ENCODE data around the gene ULK4.
"Not testable (repeated sequence)": the region's sequence is repeated elsewhere in the genome, so short reads cannot be mapped to it uniquely, and the experiment has no call there.

The ULK4 gene

DNA sequence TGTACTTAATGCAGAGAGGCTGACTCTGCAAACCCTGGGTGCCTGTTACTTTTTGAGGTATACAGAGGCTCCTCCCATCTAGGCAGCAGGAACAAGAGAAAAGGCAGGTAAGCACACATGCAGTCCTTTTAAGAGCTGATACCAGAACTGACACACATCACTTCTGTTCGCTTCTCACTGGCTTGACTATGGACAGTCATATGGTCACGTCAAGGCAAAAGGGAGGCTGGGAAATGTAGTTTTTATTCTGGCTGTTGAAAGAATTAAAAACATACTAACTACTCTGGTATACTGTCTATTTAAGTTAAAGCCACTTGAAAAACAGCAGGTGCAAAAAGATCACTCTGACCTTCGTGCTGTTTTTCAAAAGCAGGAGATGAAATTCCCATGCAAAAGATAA, 544.3 kb downstream of the ULK4 start:
- no peak for DNase-seq

DNA sequence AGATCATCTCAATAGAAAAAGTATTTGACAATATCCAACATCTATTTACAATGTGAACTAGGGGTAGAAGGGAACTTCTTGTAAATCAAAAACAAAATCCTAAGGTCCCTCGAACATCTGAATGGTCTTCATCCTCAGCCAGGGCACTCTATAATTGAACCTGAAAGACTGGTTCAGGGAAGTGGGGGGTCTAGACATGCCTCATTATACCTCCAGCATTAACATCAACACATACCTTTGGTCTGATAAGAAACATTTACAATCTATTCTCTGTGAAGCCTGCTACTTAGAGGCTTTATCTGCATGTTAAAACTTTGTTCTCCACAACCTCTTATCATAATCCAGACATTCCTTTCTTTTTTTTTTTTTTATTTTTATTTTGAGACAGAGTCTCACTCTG, 550.8 kb downstream of the ULK4 start:
- no peak for DNase-seq

DNA sequence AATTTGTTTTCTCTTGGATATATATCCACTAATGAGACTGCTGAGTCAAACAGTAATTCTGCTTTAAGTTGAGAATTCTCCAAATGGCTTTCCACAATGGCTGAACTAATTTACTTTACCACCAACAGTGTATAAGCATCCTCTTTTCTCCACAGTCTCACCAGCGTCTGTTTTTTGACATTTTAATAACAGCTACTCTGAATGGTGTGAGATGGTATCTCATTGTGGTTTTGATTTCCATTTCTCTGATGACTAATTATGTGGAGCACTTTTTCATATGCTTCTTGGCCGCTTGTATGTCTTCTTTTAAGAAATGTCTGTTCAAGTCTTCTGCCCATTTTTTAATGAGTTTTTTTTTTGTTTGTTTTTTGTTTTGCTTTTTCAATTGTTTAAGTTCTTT, 556.4 kb downstream of the ULK4 start:
- no peak for DNase-seq

DNA sequence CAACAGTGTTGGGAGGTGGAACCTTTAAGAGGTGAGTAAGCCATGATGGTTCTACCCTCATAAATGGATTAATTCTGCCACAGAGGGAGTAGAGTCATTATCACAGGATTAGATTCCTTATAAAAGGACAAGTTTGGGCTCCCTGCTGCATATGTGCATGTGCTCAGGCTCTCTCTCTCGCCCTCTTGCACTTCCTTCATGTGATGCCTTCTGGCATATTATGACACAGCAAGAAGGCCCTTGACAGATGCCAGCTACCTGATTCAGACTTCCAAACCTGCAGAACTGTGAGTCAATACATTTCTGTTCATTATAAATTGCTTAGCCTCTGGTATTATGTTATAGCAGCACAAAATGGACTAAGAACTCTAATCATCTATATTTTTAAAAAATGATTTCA, 557.3 kb downstream of the ULK4 start:
- no peak for DNase-seq

DNA sequence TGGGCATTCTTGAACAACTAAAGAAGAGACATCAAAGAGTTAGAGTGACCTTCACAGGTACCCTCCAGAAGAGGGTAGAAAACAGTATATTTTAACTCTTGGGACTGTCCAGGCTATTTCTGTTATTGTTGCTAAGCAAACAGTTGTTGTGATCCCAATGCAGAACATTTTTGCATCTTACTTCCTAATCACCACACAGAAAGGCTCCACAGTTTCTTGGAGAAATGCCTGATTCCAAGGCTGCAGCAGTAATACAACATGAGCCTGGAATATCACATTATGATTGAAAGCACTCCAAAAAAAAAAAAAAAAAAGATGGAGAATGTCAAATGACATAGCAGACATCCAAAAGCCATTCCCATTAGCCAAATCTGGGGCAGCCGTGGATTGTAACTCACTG, 567.0 kb downstream of the ULK4 start:
- DNase-seq: no peak

DNA sequence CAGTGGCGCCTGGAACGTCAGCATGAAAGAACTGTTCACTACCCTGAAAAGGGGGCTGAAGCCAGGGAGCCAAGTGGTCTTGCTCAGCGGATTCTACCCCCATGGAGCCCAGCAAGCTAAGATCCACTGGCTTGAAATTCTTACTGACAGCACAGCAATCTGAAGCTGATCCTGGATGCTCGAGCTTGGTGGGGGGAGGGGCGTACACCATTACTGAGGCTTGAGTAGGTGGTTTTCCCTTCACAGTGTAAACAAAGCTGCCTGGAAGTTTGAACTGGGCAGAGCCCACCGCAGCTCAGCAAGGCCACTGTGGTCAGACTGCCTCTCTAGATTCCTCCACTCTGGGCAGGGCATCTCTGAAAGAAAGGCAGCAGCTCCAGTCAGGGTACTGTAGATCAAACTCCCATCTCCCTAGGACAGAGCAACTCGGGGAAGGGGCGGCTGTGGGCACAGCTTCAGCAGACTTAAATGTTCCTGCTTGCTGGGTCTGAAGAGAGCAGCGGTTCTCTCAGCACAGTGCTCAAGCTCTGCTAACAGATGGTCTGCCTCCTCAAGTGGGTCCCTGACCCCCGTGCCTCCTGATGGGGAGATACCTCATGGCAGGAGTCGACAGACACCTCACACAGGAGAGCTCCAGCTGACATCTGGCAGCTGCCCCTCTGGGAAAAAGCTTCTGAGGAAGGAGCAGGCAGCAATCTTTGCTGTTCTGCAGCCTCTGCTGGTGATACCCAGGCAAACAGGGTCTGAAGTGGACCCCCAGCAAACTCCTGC, 591.0 kb downstream of the ULK4 start:
- not testable (repeated sequence) for DNase-seq

DNA sequence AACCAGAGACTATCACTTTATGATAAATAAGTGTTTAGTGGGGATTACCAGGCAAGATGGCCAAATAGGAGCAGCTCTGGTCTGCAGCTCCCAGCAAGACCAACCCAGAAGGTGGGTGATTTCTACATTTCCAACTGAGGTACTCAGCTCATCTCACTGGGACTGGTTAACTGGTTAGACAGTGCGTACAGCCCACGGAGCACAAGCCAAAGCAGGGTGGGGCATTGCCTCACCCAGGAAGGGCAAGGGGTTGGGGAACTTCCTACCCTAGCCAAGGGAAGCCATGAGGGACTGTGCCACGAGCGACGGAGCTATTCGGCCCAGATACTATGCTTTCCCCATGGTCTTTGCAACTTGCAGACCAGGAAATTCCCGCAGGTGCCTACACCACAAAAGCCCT, 591.6 kb downstream of the ULK4 start:
- DNase-seq: no peak

DNA sequence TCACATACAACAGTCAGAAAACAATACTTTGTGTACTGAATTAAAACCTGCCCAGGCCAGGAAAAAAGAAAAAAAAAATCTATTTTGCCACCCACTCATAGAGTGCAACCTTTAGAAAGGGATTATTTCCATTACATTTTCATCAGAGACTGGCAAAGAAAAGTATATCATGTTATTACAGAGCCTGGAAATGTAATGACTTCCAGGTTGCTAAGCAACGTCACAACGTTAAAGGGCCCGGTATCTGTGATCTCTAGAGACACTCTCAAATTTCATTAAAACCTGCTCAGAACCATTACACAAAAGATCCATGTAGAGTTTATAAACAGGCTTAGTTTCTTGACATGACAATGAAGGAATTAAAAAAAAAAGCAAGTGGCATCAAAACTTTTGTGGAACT, 592.1 kb downstream of the ULK4 start:
- no peak for DNase-seq

DNA sequence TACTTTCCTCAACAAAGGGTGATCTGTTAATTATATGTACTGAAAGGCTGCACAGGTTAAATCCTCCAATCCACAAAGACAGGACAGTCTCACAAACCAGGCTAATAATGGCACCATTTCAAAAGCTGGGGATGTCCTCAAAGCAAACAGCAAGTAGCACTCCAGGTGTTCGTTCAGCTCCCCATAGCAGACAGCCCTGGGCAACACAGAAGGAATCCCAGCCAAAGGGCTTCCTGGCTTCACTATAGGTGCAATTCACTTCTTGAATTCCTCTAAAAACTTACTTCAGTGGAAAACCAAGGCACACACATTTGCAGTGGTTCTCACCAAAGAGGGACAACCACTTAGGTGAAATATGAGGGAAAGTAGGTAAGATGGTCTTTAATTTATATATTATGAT, 595.9 kb downstream of the ULK4 start:
- no peak for DNase-seq

DNA sequence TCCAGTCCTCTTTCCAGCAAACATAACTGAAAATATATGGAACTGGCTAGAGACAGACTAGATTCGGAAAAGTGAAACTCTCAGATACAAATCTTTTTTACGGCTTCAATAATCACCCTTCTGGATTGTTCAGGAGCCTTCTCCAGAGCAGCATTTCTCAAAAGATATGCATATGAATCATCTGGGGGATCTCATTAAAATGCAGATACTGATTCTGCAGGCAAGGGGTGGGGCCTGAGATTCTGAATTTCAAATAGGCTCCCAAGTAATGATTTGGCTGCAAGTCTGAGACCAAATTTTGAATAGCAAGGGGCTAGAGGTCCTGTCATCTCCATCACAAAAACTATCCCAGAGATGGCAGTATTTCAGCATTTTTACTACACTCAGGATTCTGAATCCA, 597.2 kb downstream of the ULK4 start:
- no peak for DNase-seq

DNA sequence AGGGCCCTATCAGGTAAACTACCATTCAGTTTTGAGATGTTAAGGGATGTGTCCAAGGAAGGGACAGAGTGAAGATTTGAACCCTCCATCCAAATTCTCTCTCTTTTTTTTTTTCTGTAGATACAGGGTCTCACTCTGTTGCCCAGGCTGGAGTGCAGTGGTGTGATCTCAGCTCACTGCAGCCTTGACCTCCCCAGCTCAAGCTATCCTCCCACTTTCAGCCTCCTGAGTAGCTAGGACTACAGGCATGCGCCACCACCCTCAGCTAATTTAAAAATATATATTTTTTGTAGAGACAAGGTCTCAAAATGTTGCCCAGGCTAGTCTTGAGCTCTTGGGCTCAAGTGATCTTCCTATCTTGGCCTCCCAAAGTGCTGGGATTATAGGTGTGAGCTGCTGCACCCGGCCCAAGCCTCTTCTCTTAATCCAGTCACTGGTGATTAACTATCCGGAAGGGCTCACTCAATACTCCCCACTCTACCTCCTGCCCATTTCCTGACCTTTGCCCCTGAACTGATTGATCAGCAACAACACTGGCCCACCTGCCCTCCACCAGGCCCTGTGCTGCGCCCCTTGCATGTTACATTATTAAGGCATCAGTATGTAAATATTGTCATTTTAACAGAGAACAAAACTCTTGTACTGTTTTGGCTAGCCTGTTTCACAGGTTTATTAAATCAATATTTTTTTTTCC, 597.9 kb downstream of the ULK4 start:
- DNase-seq: no peak

DNA sequence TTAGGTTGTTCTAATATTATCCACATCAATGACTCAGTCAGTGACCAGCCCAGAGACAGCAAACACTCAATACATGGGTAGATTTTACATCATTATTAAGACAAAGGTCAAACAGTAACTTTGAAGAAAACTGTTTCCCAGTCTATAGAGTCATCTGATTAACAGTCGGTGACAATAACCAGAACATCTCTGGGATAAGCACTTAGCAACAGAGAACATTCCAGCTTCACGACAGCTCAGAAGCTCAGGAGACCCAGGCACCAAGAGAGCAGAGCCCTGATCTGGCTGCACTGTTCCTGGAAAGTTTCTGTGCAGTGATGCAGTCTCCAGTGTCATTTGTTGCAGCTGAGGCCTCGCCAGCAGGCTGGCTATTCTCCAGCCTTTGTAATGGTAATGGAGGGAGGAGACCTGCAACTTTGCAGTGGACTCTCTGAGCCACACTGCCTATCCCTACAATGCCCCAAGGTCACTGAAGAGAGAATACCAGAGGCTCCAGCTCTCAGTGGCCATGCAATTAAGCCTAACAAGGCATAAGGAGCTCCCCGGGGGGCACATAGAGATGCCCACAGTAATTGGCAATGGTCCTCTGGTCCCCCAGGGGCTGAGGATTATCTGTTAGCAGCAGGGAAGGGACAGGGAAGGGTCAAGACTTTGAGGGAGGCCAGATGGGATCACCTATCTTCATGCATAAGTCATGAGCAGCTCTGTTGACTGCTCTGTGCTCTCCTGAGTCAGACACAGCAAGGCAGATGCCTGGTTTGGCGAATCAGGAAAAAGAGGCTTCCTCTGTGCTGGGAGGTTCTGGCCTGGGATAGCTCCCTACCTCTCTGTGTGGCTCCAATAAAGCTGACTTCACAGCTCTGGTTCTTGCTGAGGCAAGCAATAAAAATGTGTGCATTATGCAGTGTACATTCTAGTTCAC, 599.0 kb downstream of the ULK4 start:
- no peak for DNase-seq

DNA sequence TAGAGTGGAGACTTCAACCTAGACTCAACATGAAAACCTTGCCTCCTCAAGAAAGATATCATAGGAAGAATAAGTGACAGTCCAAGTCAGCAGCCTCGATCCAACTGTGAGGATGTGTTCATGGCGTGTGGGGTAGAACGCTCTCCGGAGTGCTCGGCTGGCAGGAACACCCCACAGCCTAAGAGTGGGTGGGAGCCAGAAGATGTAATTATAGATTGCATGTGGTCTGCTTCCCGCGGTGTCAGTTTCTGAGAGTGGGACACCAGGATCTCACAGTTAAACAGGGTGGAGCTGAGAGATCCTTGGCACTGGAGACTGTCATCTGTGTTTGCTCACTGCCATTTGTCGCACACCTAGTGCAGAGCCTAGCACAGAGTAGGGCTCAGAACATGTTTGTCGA, 604.6 kb downstream of the ULK4 start:
- DNase-seq: no peak

DNA sequence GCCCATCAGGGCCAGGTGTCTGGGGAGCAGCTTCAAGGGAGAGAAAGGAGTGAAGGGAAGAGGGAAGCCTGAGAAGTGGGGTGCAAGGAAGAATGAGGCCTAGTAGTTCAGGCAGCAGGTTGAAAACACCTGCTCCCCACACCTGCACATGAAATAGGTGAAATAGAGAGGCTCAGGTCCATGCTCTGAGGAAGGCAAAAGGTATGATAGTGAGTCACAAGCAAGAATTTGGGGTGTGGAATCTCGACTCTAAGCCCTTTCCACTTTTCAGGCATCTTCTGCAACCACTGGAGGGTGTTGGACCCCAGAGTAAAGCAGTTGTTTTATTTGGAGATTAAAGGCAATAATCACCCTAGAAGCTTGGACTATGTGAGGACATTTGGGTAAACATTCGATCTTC, 605.1 kb downstream of the ULK4 start:
- DNase-seq: no peak

DNA sequence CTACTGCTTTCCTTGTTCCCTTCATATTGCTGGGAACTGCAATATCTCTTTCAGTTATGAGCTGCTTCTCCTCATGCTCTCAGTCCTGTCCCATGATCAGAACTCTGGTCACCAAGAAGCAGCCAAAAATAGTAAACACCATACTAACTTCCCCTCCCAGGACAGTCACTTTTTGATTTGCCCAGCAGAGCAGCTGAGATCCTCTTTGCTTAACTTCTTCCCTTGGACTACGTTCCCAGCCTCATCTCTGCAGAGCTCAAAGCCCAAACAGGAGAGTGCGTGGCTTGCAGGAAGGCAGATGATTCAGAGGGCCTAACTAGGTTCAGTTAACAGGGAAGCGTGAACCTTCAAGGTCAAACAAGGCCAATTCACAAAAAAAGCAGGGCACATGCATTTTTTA, 609.4 kb downstream of the ULK4 start:
- no peak for DNase-seq

DNA sequence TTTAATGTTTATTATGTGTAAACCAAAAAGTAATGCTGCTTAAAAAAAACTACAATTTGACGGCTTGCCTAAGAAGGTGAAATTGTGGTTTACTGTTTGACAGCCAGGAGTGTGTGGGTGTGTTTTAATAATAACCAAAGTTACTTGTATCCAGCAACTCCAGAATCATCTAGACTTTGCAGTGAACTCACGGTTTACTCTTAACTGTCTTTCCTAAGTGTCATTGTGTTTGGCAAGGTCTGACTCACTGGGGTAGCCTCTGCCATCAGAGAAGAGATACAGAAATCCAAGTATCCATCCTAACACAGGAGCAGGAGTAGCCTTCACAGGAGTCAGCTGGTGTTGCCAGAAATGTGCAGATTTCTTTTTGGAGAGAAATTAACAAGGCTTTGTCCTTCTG, 611.5 kb downstream of the ULK4 start:
- no peak for DNase-seq

DNA sequence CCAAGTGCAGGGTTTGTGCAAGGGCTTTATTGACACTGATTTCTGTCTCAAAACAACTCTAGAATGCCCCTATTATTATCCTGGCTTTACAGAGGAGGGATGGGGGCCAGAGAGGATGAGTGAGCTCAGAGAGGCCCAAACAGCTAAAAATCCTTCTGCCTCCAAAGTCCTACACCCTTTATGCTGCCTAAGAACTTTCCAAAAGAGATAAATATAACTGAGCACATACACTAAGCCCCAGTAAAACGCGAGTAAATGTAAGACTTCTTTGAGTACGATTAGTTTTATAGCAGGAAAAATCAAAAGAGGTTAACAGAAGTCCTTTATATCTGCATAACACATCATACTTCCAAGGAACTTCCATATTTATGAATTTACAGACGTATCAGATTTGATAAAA, 613.5 kb downstream of the ULK4 start:
- no peak for DNase-seq

DNA sequence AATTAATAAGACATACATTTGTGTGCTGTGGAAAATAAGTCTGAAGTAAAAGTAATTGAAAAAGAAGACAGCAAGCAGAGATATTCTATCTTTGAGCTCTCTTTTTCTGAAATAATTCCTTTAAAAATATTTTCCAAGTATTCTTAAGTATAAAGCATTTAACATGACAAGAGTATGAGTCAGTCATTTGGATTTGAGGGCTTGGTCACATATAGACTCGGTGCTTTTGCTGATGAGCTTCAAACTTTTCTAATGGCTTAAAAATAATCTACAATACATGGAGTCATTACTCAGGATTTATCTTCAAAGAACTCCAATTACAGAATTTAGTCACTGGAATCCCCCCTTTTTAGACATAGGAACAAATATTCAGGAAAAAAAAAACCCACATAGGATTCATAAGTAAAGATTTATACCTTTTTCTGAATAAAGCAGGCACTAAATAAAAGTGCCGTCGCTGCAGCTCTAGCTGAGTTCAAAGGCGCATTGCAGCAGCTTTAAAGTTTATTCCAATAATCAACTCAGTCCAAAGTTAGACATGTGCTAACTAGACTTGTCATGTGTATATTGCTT, 615.1 kb downstream of the ULK4 start:
- no peak for DNase-seq

DNA sequence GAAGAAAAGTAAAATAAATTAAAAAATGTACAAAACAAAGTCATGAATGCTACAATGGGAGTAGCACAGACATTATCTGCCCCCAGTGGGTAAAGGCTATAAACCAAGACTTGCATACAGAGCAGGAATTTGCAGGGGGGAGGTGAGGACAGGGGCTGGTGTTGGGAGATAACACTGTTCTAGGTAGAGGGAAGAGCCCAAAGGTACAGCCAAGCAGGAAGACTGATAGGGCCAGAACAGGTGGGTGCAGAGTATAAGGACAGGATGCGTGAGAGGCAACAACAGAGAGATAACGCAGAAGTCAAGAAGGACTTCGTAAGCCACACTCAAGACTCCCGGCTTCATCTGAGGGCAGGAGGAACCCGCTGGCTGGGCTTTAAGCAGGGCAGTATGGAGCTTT, 616.1 kb downstream of the ULK4 start:
- no peak for DNase-seq

DNA sequence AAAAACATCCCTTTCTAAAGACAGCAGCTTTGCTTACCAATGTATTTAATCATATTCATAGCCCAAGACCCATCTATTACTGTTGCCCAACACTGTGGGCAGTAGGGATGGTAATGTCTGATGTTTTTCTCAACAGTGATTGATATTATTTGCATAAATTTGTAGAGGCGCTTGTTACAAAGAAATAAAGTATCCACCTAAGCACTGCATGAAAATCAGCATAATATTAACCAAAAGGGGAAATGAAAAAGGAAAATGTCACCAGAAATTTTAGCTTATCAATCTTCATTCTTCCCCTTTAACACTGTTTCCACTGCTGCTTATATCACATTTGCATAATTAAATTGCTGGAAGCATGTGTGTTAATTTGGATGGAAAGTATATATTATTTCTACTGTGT, 622.1 kb downstream of the ULK4 start:
- no peak for DNase-seq

DNA sequence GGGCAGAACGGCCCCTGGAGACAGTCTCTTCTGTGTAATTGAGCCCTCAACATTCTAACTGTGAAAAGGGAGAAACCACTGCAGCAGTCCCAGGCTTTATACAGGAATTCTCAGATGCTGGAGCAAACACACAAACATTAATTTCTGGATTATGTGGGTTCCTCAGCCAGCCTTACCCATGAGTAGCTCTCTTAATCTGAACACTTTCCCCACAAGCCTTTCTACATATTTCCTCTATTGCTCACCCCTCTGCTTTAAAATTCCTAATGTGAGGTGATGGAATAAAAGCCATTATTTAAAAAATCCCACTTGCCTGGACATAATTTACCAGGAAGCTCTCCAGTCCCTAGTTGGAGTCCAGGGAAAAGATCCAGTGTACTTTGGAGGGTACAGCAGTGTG, 623.6 kb downstream of the ULK4 start:
- no peak for DNase-seq

DNA sequence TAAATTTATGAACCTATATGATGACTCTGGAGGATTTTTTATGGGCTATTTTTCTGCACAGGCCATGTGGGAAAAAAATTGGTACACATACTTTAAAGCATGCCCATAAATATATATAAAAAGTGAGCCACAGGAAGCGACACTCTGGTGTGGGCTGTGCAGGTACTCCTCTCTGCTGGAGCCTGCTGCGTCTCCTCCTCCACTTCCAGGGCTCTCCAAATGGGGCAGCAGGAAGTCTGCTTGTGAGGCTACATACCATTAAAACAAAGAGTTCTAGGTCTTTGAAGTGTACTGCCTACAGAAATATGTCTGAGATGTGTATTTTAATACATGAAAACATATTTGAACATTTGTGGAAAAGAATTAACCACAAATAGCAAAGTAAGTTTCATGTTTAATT, 627.5 kb downstream of the ULK4 start:
- DNase-seq: no peak

DNA sequence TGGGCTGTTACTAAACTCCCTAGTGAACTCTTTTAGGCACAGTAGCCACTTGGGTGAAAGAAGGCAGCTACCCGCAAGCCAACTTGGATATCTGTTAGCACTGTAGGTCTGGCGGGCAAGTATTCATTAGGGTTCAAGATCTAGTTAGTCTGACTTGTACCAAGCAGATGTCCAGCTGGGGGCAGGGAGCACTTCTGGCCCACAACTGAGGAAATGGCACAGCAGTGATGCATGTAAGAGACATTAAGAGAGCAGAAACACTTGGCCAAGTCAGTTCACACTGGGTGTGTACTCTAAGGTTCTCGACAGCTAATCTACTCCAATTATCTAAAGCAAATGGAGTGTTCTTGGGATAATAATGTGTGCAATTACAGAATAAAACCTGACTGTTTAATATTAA, 630.9 kb downstream of the ULK4 start:
- DNase-seq: no peak

Data from stimulated activated CD4-positive, alpha-beta T cell treated with anti-CD3 and anti-CD28 coated beads, Interleukin-2, amount 100 ng/mL, for 24 hours (primary cell).